GM10248 (cell line): ENCODE results near the gene SLC35B2.

Experiments used
- CTCF ChIA-PET: fragments of 300-600 bp; sonication (Branson Sonifier 250); formaldehyde crosslinking; extraction: SDS; loops from one replicate; lab custom pipeline; 2021; ENCODE audit warnings: antibody characterized with exemption; lab: Yijun Ruan, JAX
- POLR2A ChIA-PET: fragments of 350-650 bp; sonication (Branson Sonifier 250); formaldehyde crosslinking; extraction: SDS; loops from one replicate; lab custom pipeline; 2020; ENCODE audit warnings: antibody characterized with exemption; lab: Yijun Ruan, JAX
- DNase-seq: peaks from one replicate; pipeline ENCODE4 v3.0.0; 2012; ENCODE audit errors: extremely low spot score
- CTCF ChIP-seq: IDR thresholded peaks from 2 replicates; pipeline ENCODE4 v1.5.1; 2012; ENCODE audit warnings: mild to moderate bottlenecking, low read depth; ENCODE audit errors: extremely low read depth, missing control alignments, control extremely low read depth

Gene SLC35B2

GRCh38 chr6:44234101-44235025 is 23.0 kb downstream of the SLC35B2 start:
- no peak for DNase-seq
- TF ChIP-seq CTCF, result peak; percentile 83
- POLR2A ChIA-PET, result interaction anchor here (0.6 kb wide), 1 partner anchor 13 kb away, joined by 3 read pairs; no protein-coding TSS in a partner anchor
- CTCF ChIA-PET, result interaction anchor here (0.8 to 6.2 kb wide), 29 partner anchors 10 to 155 kb away, joined by 3 to 116 read pairs (median 4); partner anchors contain the start of genes HSP90AB1, MYMX, SLC29A1 and SLC35B2

- TF ChIP-seq CTCF, result no peak
- no peak for DNase-seq
- CTCF ChIA-PET, result interaction anchor here (0.9 to 6.2 kb wide), 21 partner anchors 10 to 155 kb away, joined by 3 to 116 read pairs (median 4); partner anchors contain the start of genes HSP90AB1, MYMX, SLC29A1 and SLC35B2
- POLR2A ChIA-PET, result interaction anchor here (0.6 kb wide), 1 partner anchor 12 kb away, joined by 3 read pairs; no protein-coding TSS in a partner anchor
These were observed 23.7 kb downstream of the SLC35B2 start for GRCh38 chr6:44233567-44234100.

- no peak for DNase-seq
- no peak for TF ChIP-seq CTCF
- CTCF ChIA-PET, result interaction anchor here (1.0 to 6.2 kb wide), 10 partner anchors 9 to 136 kb away, joined by 3 to 116 read pairs (median 6); partner anchors contain the start of genes HSP90AB1 and SLC29A1
- POLR2A ChIA-PET, result no interaction called here
These were observed 24.4 kb downstream of the SLC35B2 start for GRCh38 chr6:44232676-44233566.

- POLR2A ChIA-PET, result interaction anchor here (0.8 kb wide), 1 partner anchor 25 kb away, joined by 3 read pairs; no protein-coding TSS in a partner anchor
These were observed 25.9 kb downstream of the SLC35B2 start for GRCh38 chr6:44231426-44231825.

GRCh38 chr6:44230034-44230675 is 27.2 kb downstream of the SLC35B2 start:
- ChIA-PET POLR2A (interaction anchor here (1.3 kb wide), 1 partner anchor 16 kb away, joined by 5 read pairs; no protein-coding TSS in a partner anchor), CTCF (interaction anchor here (0.8 to 6.2 kb wide), 5 partner anchors 9 to 506 kb away, joined by 3 to 56 read pairs (median 4); partner anchors contain the start of gene HSP90AB1)
- DNase-seq, result peak; percentile 4
- no peak for TF ChIP-seq CTCF

More at GRCh38 chr6:44231426-44231825, 25.9 kb downstream of the SLC35B2 start:
- CTCF ChIA-PET, result interaction anchor here (1.1 to 6.2 kb wide), 2 partner anchors 13 to 44 kb away, joined by 3 to 56 read pairs; partner anchors contain the start of gene HSP90AB1
- DNase-seq, result peak; percentile 2

GRCh38 chr6:44229376-44230033 is 27.8 kb downstream of the SLC35B2 start:
- POLR2A ChIA-PET, result interaction anchor here (1.3 kb wide), 1 partner anchor 16 kb away, joined by 5 read pairs; no protein-coding TSS in a partner anchor
- CTCF ChIA-PET, result interaction anchor here (0.8 to 2.5 kb wide), 5 partner anchors 8 to 505 kb away, joined by 3 to 7 read pairs (median 4); no protein-coding TSS in a partner anchor
- DNase-seq, result peak; percentile 4
- TF ChIP-seq CTCF, result no peak
